ENCODE measurements around the gene NFIA. TPM values are rescaled to one million over a fixed set of nuclear protein-coding genes. Genes with fewer than 3 reads are reported as not detected.

NFIA gene
- total and polyA plus RNA-seq, 2 donors (not counting 1 experiment from before 2014, with no cell fraction given) = 0.28 to 0.54 TPM

GRCh38 chr1:61361931-61362330 lies 279.6 kb downstream of the NFIA start:
- H3K27me3 Mint-ChIP-seq = peaks cover 6% of the 10 kb centered on the region
- no peak overlapping the region for H3K27ac ChIP-seq (ENCODE audit: low read length in 2 of 2)
- POLR2A ChIA-PET = no interaction called here

GRCh38 chr1:61362351-61362750 lies 280.0 kb downstream of the NFIA start:
- Histone ChIP-seq H2AFZ (ENCODE audit: insufficient read depth, low read depth, low read length, poor library complexity, severe bottlenecking) (no peak overlapping the region), H3K36me3 (replicated peaks in 1 of 2; ENCODE audit: control extremely low read depth in 1 of 2, control insufficient read depth in 1 of 2, extremely low read depth in 1 of 2, insufficient read depth in 2 of 2, low read length in 1 of 2) (no peaks in the 10 kb centered on the region), H4K20me1 (ENCODE audit: control insufficient read depth, insufficient read depth, low read length, poor library complexity, severe bottlenecking) (no peaks in the 10 kb centered on the region), H3K27ac (ENCODE audit: low read length in 2 of 2) (no peak overlapping the region), H3K4me1 (ENCODE audit: control insufficient read depth in 2 of 2, insufficient read depth in 2 of 2, low read length in 2 of 2) (no peaks in the 10 kb centered on the region), H3K9ac (ENCODE audit: low read length) (no peak overlapping the region), H3K9me3 (ENCODE audit: control extremely low read depth in 1 of 3, control insufficient read depth in 2 of 3, insufficient read depth in 1 of 3, low read length in 2 of 3) (no peaks in the 10 kb centered on the region), H3K4me2 (replicated peaks; ENCODE audit: low read depth, low read length, poor library complexity, severe bottlenecking) (no peak overlapping the region), H3K79me2 (ENCODE audit: control insufficient read depth, insufficient read depth, low read length) (no peaks in the 10 kb centered on the region), H3K27me3 (replicated peaks in 1 of 4; ENCODE audit: control extremely low read depth in 1 of 4, control insufficient read depth in 3 of 4, insufficient read depth in 4 of 4, low read length in 3 of 4) (no peaks in the 10 kb centered on the region), H3K4me3 (ENCODE audit: control extremely low read depth in 1 of 5, extremely low read depth in 1 of 5, insufficient read depth in 1 of 5, low read depth in 2 of 5, low read length in 4 of 5) (no peak overlapping the region)
- 100% methylated on average over 1 of the region's 2 CpGs for WGBS (ENCODE audit: insufficient coverage)
- ATAC-seq (ENCODE audit: low read depth) (no peak), DNase-seq (no peak)
- CTCF ChIA-PET = interaction anchor here (0.6 kb wide), 1 partner anchor 313 kb away, joined by 3 read pairs; no protein-coding TSS in a partner anchor
- Mint-ChIP-seq H3K9me3 (ENCODE audit: insufficient read depth) (no peaks in the 10 kb centered on the region), H3K27me3 (peaks cover 6% of the 10 kb centered on the region), H3K27ac (no peak overlapping the region), H3K4me3 (no peak overlapping the region), H3K4me1 (no peaks in the 10 kb centered on the region)
- intact Hi-C loops (cut with micrococcal nuclease) = no loop called here
- TF ChIP-seq EZH2 (IDR thresholded peaks at IDR 0.05; ENCODE audit: borderline replicate concordance, insufficient read depth, low read depth, low read length, poor library complexity, severe bottlenecking) (no peak), CTCF (IDR thresholded peaks at IDR 0.05) (no peak)
- POLR2A ChIA-PET = no interaction called here

More at GRCh38 chr1:61361931-61362330, 279.6 kb downstream of the NFIA start:
- Histone ChIP-seq H3K9me3 (ENCODE audit: control extremely low read depth in 1 of 3, control insufficient read depth in 2 of 3, insufficient read depth in 1 of 3, low read length in 2 of 3) (no peaks in the 10 kb centered on the region), H3K79me2 (ENCODE audit: control insufficient read depth, insufficient read depth, low read length) (no peaks in the 10 kb centered on the region), H3K36me3 (replicated peaks in 1 of 2; ENCODE audit: control extremely low read depth in 1 of 2, control insufficient read depth in 1 of 2, extremely low read depth in 1 of 2, insufficient read depth in 2 of 2, low read length in 1 of 2) (no peaks in the 10 kb centered on the region), H3K4me2 (replicated peaks; ENCODE audit: low read depth, low read length, poor library complexity, severe bottlenecking) (no peak overlapping the region), H2AFZ (ENCODE audit: insufficient read depth, low read depth, low read length, poor library complexity, severe bottlenecking) (no peak overlapping the region), H3K9ac (ENCODE audit: low read length) (no peak overlapping the region), H3K4me3 (ENCODE audit: control extremely low read depth in 1 of 5, extremely low read depth in 1 of 5, insufficient read depth in 1 of 5, low read depth in 2 of 5, low read length in 4 of 5) (no peak overlapping the region), H3K4me1 (ENCODE audit: control insufficient read depth in 2 of 2, insufficient read depth in 2 of 2, low read length in 2 of 2) (no peaks in the 10 kb centered on the region), H4K20me1 (ENCODE audit: control insufficient read depth, insufficient read depth, low read length, poor library complexity, severe bottlenecking) (no peaks in the 10 kb centered on the region), H3K27me3 (replicated peaks in 1 of 4; ENCODE audit: control extremely low read depth in 1 of 4, control insufficient read depth in 3 of 4, insufficient read depth in 4 of 4, low read length in 3 of 4) (no peaks in the 10 kb centered on the region)
- Mint-ChIP-seq H3K27ac (no peak overlapping the region), H3K4me1 (no peaks in the 10 kb centered on the region), H3K4me3 (no peak overlapping the region), H3K9me3 (ENCODE audit: insufficient read depth) (no peaks in the 10 kb centered on the region)
- CTCF ChIA-PET = interaction anchor here (0.6 kb wide), 1 partner anchor 312 kb away, joined by 3 read pairs; no protein-coding TSS in a partner anchor
- TF ChIP-seq CTCF (IDR thresholded peaks at IDR 0.05) = no peak
- no peak for ATAC-seq (ENCODE audit: low read depth)
- WGBS (ENCODE audit: insufficient coverage) = no CpG with 5 or more reads among the region's 2 CpGs
- intact Hi-C loops (cut with micrococcal nuclease) = no loop called here
- DNase-seq = no peak

All from B cell (primary cell).